Breast epithelium (tissue), 3 donors: ENCODE measurements around the gene MEIS3.

Experiments used
- POLR2A ChIP-seq: fragments of 450-650 bp; IDR thresholded peaks from one replicate; pipeline ENCODE4 v1.6.1; 2016; ENCODE audit warnings: antibody characterized with exemption, mild to moderate bottlenecking, moderate library complexity
- TF ChIP-seq, protein P1 (sequence below), 3 donors: fragments of 450-650 bp; IDR thresholded peaks; one replicate each; pipeline ENCODE4 v1.5.1; 2016 to 2017; ENCODE audit warnings: antibody characterized with exemption in 3 of 3, mild to moderate bottlenecking in 3 of 3, moderate library complexity in 3 of 3

DNA sequence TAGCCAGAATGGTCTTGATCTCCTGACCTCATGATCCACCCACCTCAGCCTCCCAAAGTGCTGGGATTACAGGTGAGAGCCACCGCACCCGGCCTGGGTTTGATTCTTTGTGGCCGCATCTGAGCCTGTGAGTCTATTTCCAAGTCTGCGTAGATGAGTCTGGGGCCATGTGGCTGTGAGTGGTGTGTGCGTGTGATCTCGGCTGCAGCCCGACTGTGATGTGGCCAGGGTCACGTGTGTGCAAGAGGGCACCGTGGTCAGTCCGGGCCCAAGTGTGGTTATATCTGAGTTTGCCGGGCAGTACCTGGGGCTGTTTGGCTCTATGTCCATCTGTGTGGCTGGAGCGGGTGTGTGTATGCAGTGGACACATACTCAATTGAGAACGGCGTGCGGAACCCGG is 5.4 kb downstream of the MEIS3 start:
- TF ChIP-seq, protein P1, sequence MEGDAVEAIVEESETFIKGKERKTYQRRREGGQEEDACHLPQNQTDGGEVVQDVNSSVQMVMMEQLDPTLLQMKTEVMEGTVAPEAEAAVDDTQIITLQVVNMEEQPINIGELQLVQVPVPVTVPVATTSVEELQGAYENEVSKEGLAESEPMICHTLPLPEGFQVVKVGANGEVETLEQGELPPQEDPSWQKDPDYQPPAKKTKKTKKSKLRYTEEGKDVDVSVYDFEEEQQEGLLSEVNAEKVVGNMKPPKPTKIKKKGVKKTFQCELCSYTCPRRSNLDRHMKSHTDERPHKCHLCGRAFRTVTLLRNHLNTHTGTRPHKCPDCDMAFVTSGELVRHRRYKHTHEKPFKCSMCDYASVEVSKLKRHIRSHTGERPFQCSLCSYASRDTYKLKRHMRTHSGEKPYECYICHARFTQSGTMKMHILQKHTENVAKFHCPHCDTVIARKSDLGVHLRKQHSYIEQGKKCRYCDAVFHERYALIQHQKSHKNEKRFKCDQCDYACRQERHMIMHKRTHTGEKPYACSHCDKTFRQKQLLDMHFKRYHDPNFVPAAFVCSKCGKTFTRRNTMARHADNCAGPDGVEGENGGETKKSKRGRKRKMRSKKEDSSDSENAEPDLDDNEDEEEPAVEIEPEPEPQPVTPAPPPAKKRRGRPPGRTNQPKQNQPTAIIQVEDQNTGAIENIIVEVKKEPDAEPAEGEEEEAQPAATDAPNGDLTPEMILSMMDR (IDR thresholded peaks at IDR 0.05) = no peak
- no peak for TF ChIP-seq POLR2A
